HUES48 (cell line): ENCODE measurements around the gene THADA.

ENCODE experiments used
- H3K27ac ChIP-seq: one replicate; pipeline ENCODE4 v1.7.0; 2013; ENCODE audit warnings: low read depth, low read length, inconsistent platforms
- H3K27me3 ChIP-seq: 2 replicates; pipeline ENCODE4 v1.6.1; 2013; ENCODE audit warnings: mild to moderate bottlenecking, low read length; ENCODE audit not compliant: control insufficient read depth, insufficient read depth
- H3K36me3 ChIP-seq: 2 replicates; pipeline ENCODE4 v1.6.1; 2013; ENCODE audit warnings: low read length; ENCODE audit not compliant: control insufficient read depth, insufficient read depth
- H3K4me1 ChIP-seq: 2 replicates; pipeline ENCODE4 v1.6.1; 2013; ENCODE audit warnings: mild to moderate bottlenecking, low read length; ENCODE audit not compliant: control insufficient read depth, insufficient read depth
- H3K4me3 ChIP-seq: 2 replicates; pipeline ENCODE4 v1.5.1; 2013; ENCODE audit warnings: mild to moderate bottlenecking, low read depth, low read length
- H3K9ac ChIP-seq: 2 replicates; pipeline ENCODE4 v1.6.1; 2013; ENCODE audit warnings: mild to moderate bottlenecking, low read depth, low read length, moderate library complexity
- H3K9me3 ChIP-seq: 2 replicates; pipeline ENCODE4 v1.6.1; 2013; ENCODE audit warnings: low read length; ENCODE audit not compliant: control insufficient read depth, insufficient read depth

The THADA gene

GRCh38 chr2:43220229-43220751 lies 375.5 kb downstream of the THADA start:
- Histone ChIP-seq H3K9ac (peak overlapping the region; percentile 21), H3K27me3 (no peaks in the 10 kb centered on the region), H3K4me3 (peak overlapping the region; percentile 89), H3K36me3 (peaks cover 30% of the 10 kb centered on the region), H3K9me3 (no peaks in the 10 kb centered on the region), H3K4me1 (peaks cover 64% of the 10 kb centered on the region), H3K27ac (peak overlapping the region; percentile 94)

DNA sequence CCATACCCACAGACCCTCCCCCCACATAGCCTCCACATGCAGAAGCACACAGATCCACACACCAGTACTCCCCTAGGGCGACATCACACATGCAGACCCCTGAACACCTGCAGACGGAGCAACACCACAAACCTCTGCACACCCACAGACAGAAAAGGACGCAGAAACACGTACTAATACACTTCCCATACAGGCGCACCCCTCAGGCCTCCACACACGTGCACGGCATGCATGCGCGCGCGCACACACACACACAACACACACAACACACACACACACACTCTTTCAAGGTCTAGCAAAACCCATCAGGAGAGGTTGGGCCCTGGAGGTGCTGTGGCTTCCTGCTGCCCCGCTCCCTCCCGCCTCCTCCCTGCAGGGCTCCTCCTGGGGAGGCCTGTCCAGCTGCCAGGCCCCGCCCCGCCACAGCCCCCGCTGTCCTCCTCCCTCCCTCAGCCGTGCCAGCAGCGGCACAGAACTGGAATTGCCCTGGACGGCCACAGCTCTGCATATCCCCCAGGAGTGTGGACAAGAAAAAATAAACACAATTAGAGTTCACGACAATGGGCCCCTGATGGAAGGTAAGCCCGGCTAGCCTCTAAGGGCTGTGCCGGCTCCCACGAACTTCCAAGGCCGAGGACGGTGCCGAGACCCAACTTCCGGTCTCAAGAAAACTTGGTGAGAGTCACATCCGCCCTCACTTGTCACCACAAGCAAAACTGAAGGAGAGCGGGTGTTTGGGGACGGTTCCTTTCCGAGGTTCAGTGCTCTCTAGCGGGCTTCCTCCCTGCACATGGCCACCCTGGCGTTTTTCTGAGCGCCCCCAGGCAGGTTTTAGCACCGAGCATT lies 376.2 kb downstream of the THADA start:
- no peaks in the 10 kb centered on the region for H3K9me3 ChIP-seq
- H3K27me3 ChIP-seq: no peaks in the 10 kb centered on the region
- peak overlapping the region; percentile 21 for H3K9ac ChIP-seq
- peaks cover 64% of the 10 kb centered on the region for H3K4me1 ChIP-seq
- peaks cover 23% of the 10 kb centered on the region for H3K36me3 ChIP-seq
- peak overlapping the region; percentile 89 for H3K4me3 ChIP-seq
- peak overlapping the region; percentile 94 for H3K27ac ChIP-seq

DNA sequence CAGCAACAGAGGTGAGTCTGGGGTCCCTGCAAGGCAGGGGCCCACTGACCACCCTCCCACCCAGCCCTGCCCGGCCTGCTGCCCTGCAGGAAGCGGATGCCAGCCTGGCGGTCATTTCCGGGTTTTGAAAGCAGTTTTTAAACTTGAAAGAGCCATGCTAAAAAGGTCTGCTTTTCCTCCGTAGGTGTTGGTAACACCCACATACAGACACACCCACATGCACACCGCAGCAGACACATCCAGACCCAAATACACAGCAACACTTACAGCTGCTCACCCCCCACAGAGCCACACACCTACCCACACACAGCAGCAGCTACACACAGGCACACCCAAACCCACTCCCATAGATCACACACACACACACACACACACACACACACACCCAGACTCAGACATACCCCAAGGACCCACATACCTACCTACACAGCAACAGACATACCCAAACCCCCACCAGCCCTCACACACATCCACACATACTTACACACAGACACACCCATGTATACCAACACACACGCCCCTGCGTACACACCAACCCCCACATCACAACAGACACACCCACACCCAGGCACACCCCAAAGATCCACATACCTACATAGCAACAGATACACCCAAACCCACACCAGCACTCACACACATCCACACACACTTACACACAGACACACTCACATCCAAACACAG lies 377.0 kb downstream of the THADA start:
- Histone ChIP-seq H3K27me3 (no peaks in the 10 kb centered on the region), H3K9me3 (no peaks in the 10 kb centered on the region), H3K27ac (peak overlapping the region; percentile 94), H3K9ac (peak overlapping the region; percentile 14), H3K4me1 (peaks cover 64% of the 10 kb centered on the region), H3K36me3 (peaks cover 18% of the 10 kb centered on the region), H3K4me3 (peak overlapping the region; percentile 89)

GRCh38 chr2:43218155-43218701 lies 377.6 kb downstream of the THADA start:
- peak overlapping the region; percentile 42 for H3K4me3 ChIP-seq

GRCh38 chr2:43217228-43218154 lies 378.3 kb downstream of the THADA start:
- Histone ChIP-seq H3K9ac (no peak overlapping the region), H3K9me3 (no peaks in the 10 kb centered on the region), H3K4me3 (no peak overlapping the region; the same call in 1 of the 2 replicates), H3K36me3 (peaks cover 4% of the 10 kb centered on the region), H3K4me1 (peaks cover 54% of the 10 kb centered on the region), H3K27me3 (no peaks in the 10 kb centered on the region), H3K27ac (peak overlapping the region; percentile 94)

More at GRCh38 chr2:43218155-43218701, 377.6 kb downstream of the THADA start:
- peaks cover 12% of the 10 kb centered on the region for H3K36me3 ChIP-seq
- H3K9ac ChIP-seq: peak overlapping the region; percentile 14; the same call in 1 of the 2 replicates
- H3K9me3 ChIP-seq: no peaks in the 10 kb centered on the region
- no peaks in the 10 kb centered on the region for H3K27me3 ChIP-seq
- peaks cover 62% of the 10 kb centered on the region for H3K4me1 ChIP-seq
- peak overlapping the region; percentile 94 for H3K27ac ChIP-seq

GRCh38 chr2:43216629-43217028 lies 379.2 kb downstream of the THADA start:
- no peaks in the 10 kb centered on the region for H3K27me3 ChIP-seq
- H3K36me3 ChIP-seq: no peaks in the 10 kb centered on the region
- no peaks in the 10 kb centered on the region for H3K9me3 ChIP-seq
- H3K27ac ChIP-seq: no peak overlapping the region
- no peak overlapping the region for H3K4me3 ChIP-seq
- peaks cover 46% of the 10 kb centered on the region for H3K4me1 ChIP-seq
- H3K9ac ChIP-seq: no peak overlapping the region

DNA sequence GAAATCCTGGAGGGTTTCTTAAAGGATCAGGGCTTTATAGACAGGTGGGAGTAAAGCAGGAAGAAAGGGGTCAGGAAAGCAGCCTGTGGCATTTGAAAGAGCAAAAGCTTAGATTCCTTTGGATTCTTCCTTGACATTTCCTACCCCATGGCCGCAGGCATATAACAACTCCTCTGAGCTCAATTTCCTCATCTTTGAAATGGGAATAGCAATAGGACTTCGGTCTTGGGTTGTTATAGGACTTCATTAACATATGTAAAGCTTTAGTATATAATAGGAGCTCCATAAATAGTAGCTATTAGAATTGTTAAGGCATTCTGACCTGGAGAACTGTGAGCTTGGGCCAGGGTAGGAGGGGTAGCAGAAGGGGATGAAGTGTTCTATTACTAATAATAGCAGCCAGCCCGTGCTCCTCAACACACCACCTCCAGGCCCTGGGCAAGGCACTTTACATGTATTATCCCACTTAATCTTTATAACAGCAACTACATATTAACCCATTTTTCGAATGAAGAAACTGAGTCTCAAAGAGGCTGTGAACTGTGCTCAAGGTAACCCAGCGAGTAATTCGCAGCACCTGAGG lies 380.1 kb downstream of the THADA start:
- H3K9ac ChIP-seq: no peak overlapping the region
- H3K4me3 ChIP-seq: no peak overlapping the region
- H3K4me1 ChIP-seq: peaks cover 38% of the 10 kb centered on the region
- no peaks in the 10 kb centered on the region for H3K36me3 ChIP-seq
- no peaks in the 10 kb centered on the region for H3K27me3 ChIP-seq
- peak overlapping the region; percentile 65 for H3K27ac ChIP-seq
- H3K9me3 ChIP-seq: no peaks in the 10 kb centered on the region

GRCh38 chr2:43214253-43214652 lies 381.6 kb downstream of the THADA start:
- no peaks in the 10 kb centered on the region for H3K27me3 ChIP-seq
- no peaks in the 10 kb centered on the region for H3K36me3 ChIP-seq
- H3K27ac ChIP-seq: no peak overlapping the region
- no peak overlapping the region for H3K4me3 ChIP-seq
- H3K9ac ChIP-seq: no peak overlapping the region
- H3K4me1 ChIP-seq: peaks cover 26% of the 10 kb centered on the region
- H3K9me3 ChIP-seq: no peaks in the 10 kb centered on the region

DNA sequence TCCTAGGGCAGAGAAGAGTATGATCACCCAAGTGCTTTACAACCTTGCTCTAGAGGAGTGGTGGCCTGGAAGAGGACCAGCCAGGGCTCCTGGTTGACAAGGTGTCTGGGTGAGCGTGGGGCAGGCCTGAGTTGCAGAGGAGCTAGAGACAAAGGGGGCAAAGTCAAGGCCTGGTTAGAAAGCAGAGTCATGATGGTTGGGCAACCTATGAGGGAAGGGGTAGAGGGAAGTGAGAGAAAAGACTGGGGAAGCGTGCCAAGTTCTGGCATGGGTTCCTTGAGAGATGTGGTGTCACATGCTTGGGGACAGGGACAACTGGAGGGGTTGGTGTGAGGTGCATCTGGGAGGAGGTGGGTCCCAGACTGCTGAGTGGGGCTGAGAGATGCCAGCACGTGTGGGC lies 382.9 kb downstream of the THADA start:
- no peaks in the 10 kb centered on the region for H3K9me3 ChIP-seq
- no peak overlapping the region for H3K4me3 ChIP-seq
- H3K36me3 ChIP-seq: no peaks in the 10 kb centered on the region
- no peak overlapping the region for H3K27ac ChIP-seq
- H3K9ac ChIP-seq: no peak overlapping the region
- H3K27me3 ChIP-seq: no peaks in the 10 kb centered on the region
- peaks cover 15% of the 10 kb centered on the region for H3K4me1 ChIP-seq
